ENCODE measurements around the gene BSG. TPM values are rescaled to one million over a fixed set of nuclear protein-coding genes. Genes with fewer than 3 reads are reported as not detected.

Gene BSG
- 911 and 1,158 TPM in 2 replicates for total RNA-seq (2014; rRNA removed; shearing (Covaris generic))

DNA sequence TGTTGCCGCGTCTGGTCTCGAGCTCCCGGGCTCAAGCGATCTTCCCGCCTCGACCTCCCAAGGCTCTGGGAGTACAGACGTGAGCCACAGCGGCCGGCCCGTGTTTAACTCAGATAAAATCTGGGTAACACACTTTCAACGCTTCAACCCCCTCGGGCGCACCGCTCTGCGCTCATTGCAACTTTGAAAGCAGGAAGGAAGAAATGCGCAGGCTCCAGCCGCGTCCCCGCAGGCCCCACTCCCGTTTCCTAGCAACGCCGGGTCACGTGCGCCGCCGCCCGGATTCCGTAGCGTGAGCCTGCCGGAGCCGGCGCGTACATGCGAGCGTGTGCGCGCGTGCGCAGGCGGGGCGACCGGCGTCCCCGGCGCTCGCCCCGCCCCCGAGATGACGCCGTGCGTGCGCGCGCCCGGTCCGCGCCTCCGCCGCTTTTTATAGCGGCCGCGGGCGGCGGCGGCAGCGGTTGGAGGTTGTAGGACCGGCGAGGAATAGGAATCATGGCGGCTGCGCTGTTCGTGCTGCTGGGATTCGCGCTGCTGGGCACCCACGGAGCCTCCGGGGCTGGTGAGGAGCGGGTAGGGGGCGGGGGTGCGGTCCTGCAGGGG lies at the start of gene BSG:
Gene BSG (plus strand): TSS at position 457 of the 603 bp plus-strand sequence. CDS start 39 bp downstream, at position 496.
- peak; percentile 98 for DNase-seq (ENCODE audit: low read depth)

DNA sequence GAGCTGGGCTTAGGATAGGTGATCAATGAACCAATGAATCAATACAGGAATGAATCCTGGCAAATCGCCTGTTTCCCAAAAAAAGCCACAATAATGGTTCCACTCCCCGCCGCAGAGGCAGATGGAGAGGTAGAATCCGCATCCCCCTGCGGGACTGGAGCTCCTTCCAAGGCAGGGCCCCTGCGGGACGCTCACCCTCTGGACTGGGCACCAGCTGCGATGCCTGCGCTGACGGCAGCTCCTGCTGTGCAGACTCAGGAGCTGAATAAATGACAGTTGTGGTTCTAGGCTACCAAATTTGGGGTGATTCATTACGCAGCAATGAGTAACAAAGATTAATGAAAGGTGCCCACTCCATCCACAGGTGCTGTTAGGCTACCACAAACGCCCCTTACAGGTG lies 49.7 kb upstream of the BSG start:
- DNase-seq (ENCODE audit: low read depth), result no peak

DNA sequence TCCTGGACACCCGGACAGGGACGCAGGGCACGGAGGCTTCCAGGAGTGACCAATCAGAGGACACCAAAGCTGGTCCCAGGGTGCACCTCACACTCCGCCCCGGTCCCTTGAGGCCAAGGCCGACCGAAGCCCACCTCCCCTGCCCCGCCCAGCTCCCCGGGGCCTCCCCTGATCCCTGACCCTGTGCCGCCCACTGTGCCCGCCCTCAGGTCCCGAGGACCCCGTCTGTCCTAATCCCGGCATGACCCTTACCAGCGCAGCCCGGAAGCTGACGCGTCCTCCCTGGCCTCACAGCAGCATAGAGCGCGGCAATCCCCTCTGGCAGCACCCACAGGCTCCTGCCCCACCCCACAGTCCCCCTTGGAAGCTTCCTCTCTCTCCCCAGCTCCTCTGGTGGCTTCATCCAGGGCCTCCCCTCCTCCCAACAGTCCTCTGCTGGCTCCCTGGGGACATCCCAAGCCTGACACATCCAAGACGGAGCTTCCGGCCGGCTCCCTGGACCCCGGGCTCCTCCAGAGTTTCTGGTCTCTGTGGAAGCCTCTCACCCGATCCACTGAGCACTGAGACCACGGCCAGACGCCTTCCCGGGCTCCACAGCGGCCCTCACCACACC lies 48.2 kb upstream of the BSG start:
- peak; percentile 59 for DNase-seq (ENCODE audit: low read depth)

DNA sequence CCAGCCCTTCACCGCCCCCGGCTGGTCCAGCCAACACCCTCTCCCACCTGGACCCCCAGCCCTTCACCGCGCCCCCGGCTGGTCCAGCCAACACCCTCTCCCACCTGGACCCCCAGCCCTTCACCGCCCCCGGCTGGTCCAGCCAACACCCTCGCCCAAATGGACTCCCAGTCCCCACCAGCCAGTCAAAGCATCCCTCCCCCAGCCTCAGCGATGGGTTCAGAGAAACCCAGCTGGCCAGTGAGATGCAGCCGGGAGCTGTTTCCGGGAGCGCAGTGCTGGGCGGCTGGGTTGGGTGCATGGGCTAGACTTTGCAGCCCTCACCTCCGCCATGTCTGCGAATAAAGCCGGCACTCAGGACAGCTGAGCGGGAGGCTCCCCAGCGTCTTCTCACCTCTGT lies 47.4 kb upstream of the BSG start:
- no peak for DNase-seq (ENCODE audit: low read depth)

DNA sequence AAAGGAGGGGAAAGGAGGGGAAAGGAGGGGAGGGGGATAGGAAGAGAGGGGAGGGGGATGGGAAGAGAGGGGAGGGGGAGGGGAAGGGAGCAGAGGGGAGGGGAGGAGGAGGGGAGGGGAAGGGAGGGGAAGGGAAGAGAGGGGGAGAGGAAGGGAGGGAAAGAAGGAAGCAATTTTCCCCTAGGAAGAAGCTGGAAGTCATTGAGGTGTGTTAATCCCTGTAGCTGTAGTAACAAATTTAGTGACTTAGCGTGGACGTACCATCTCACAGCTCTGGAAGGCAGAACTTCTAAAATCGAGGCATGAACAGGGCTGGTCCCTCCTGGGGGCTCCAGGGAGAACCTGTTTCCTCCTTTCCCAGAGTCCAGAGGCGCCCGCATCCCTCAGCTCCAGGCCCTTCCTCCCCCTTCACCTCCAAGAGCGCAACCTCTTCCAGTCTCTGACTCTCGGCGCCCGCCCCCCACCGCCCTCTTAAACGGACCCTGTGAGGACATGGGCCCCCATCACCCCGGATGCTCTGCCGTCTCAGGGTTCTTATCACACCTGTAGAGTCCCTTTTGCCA lies 46.5 kb upstream of the BSG start:
- DNase-seq (ENCODE audit: low read depth), result no peak

DNA sequence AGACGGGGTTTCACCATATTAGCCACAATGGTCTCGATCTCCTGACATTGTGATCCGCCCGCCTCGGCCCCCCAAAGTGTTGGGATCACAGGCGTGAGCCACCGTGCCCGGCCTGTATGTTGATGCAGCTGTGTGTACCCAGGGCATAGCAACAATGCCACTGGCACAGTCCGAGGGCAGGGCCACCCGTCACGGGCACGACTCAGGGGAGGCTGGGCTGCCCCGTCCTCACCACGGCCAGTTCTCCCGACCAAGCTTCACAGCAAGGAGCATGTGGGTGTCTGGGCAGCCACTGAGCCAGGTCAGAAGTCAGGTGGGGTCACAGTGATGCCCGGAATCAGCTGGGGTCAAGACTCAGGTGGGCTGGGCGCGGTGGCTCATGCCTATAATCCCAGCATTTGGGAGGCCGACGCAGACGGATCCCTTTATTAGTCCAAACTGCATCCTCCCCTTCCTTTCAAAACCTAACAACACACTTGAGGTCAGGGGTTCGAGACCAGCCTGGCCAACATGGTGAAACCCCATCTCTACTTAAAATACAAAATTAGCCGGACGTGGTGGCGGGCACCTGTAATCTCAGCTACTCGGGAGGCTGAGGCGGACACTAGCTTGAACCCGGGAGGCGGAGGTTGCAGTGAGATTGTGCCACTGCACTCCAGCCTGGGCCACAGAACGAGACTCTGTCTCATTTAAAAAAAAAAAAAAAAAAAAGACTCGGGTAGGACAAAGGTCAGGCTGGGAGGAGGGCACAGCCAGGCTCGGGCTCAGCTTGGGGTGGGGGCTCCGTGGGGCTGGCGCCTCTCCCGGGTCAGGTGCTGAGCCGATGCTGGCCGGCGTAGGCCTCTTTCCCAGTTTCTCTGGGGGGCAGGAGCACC lies 42.0 kb upstream of the BSG start:
- no peak for DNase-seq (ENCODE audit: low read depth)

DNA sequence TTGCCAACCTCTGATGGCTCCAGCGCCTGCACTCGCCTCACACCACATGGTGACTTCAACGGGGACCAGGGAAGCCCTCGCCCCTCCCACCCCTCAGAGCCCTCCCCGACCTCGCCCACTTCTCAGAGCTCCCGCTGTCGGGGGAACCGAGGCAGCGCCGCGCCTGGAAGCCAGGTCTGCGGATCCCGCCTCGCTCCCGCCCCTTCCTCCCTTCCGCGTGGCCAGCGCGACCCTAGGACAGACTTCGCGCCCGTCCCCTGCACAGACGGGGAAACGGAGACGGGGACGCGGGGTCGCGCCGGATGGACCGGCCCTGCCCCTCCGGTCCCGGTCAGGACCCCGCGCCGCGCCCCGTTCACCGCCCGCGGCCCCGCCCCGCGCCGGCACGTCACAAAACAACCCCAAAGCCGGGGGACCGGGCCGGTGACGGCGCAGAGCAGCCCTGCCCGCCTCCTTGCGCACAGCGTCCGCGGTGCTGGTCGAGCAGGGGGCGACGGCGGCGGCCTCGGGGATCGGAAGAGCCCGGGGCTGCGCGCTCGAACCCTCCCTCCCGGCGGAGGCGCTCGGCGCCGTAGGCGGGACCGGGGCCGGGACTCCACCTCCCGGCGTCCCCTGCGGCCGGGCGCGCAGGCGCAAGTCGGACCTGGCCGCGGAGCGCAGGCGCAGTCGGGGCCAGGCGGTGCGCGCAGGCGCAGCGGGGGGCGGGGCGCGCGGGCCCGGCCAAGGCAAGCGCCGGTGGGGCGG lies 41.2 kb upstream of the BSG start:
- peak; percentile 73 for DNase-seq (ENCODE audit: low read depth)

DNA sequence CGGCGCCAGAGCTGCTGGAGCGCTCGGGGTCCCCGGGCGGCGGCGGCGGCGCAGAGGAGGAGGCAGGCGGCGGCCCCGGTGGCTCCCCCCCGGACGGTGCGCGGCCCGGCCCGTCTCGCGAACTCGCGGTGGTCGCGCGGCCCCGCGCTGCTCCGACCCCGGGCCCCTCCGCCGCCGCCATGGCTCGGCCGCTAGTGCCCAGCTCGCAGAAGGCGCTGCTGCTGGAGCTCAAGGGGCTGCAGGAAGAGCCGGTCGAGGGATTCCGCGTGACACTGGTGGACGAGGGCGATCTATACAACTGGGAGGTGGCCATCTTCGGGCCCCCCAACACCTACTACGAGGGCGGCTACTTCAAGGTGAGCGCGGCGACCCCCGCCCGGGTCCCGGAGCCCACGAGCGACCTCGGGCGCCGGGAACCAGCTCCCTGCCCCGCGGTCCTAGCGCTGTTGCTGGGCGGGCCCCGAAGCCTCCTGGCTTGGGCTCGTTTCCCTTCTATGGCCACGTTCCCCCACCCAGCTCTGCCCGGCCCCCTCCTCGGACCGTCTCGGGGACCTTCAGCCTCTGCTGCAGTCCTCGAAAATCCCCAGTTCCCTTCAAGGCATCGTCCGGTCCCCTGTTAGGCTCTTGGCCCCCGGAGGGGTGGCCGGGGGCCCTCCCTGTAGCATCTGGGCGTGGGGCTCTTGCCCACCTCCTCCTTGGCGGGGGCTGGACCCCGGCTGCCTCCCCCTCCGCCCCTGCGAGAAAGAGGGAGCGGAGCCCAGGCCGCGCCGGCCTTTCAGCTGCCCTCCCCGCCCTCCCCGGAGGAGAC lies 40.4 kb upstream of the BSG start, which contains the start of gene CDC34:
Gene CDC34 (plus strand): TSS at position 8 of the 808 bp plus-strand sequence. CDS start 172 bp downstream, at position 180.
- DNase-seq (ENCODE audit: low read depth), result no peak

DNA sequence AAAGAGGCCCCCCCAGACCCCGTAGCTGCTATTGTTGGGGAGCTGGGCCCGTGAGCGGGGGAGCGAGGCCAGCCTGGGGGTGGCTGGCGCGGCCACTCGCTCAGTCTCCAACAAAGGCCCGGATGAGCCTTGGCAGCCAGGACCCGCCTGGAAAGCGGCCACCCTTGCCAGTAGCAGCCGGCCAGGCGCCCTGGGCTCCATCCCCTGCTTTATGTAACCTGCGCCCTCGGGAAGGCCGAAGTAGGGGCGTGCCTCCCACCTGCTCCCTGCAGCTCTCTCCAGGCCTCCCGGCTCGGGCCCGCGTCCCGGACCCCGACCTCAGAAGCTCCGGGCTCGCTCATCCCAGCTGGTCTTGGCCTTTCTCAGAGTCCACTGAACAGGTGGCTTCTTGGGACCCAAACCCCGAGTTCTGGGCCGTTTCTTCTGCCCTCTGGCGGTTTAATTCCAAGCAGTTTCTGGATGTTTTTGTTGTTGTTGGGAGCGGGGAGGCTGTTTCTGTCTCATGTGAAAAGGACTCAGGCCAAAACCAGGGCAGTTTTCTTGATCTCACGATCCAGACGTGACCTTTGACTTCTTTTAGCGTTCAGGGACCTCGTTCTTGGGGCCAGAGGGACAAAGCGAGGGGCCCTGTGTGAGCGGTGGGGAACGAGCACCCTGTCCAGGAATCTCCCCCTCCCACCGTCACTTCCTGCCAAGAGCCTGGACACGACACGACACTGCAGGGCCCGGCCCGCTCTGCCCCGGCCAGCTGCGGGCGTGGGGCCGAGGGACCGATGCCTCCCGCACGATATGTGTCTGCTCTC lies 39.6 kb upstream of the BSG start:
- peak; percentile 64 for DNase-seq (ENCODE audit: low read depth)

DNA sequence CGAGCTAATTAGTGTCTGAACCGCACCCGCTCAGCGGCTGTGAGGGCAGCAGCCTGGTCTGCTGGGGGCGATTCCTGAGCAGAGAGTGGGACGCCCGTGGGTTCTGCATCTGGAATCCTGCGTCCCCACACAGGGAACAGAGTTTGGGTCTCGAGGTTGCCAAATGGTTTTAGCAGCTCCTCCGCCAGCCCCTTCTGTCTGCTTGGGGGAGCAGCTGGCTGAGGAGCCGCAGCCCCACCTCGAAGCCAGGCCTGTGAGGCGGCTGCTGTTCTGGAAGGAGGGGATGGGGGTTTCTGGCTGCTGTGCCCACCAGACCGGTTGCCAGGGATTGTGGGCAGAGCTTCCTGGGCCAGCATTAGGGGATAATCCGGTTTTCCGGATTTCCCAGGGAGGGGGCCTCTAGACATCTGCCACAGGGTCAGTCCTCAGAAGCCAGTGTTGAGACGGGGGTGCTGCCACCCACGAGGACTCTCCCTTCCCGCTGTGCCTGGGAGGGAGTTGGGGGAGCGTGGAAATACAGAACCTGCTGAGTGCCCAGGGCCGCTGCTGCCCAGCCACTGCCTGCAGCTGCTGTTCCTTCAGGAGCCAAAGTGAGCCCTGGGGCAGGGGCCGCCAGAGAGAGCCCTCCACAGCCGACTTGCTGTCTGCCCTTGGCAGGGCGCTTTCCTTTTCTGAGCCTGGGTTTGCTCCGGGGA lies 38.9 kb upstream of the BSG start:
- no peak for DNase-seq (ENCODE audit: low read depth)

DNA sequence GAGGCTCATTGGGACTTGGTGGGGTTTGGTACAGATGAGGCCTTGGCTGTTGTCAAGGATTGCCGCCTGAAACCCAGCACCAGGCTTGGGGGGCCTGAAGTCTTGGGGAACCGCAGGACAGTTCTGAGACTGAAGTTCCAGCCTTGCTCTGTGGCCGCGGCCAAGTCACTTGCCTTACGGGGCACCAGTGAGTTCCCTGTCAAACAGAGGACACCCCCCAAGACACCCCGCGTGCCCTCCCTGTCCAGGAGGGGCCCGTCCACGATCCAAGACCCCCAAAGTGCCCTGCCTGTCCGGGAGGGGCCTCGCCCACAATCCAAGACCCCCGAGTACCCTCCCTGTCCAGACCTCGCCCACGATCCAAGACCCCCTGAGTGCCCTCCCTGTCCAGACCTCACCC lies 38.3 kb upstream of the BSG start:
- DNase-seq (ENCODE audit: low read depth), result no peak

DNA sequence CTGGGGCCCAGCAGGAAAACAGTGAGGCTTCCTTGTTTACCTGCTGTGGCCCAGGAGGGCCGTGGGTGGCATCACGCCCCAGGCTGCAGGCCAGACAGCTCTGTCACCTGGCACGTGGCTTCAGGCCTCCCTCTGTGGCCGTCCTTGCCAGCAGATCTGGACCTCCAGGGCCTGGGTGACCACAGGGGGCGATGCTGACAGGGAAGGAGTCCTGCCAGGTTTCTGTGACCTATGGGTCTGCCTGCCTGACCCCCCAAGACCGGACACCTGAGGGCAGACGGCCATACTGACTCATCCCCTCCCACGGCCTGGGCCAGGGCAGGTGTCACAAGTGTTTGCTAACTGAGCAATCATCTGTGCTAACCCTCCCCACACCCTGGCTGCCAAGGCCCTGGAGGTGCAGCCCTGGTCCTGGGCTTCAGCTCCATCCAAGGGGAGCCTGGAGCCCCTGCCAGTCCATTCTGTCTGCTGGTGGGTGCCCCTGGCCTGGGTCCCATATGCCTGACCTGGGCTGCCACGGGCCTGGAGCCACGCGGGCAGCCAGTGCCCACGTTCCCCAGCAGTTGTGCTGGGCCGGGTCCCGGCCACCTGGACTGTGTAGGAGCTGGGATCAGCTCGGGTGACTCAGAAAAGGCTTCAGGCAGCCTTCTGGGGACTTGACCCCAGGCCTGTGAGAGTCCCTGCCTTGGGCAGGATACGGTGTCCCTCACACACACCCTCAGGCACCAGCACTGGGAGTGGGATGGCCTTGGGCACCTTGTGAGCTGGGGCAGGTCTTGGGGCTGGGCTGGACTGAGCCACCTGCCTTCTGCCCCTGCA lies 37.2 kb upstream of the BSG start:
- DNase-seq (ENCODE audit: low read depth), result no peak

DNA sequence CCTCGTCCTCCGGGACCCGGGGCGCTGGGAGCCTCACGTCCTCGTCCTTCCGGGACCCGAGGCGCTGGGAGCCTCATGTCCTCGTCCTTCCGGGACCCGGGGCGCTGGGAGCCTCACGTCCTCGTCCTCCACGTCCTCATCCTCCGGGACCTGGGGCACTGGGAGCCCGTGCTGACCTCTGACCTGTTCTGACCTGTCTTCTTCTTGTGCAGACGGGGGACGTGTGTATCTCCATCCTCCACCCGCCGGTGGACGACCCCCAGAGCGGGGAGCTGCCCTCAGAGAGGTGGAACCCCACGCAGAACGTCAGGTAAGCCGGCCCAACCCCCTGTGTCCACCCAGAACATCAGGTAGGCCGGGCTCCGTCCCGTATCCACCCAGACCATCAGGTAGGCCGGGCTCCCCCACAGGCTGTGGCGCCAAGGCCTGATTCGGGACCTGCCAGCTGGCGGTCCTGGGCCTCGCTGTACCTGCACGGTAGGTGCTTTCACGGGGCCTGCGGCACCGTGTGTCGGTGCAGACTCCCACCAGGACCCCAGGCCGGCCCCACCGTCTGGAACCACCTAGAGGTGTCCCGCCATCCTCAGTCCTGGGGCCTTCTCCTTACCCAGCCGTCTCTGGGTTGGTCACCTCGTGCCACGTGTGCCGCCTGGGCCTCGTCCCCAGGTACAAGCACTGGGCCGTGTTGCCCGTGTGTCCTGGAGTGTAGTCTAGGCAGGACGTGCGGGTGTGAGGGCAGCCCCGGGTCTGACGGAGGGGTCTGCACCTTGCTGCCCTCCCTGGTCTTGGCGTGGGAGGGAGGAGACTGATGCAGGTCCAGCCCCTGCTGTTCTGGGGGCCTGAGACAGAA lies 36.1 kb upstream of the BSG start:
- no peak for DNase-seq (ENCODE audit: low read depth)

DNA sequence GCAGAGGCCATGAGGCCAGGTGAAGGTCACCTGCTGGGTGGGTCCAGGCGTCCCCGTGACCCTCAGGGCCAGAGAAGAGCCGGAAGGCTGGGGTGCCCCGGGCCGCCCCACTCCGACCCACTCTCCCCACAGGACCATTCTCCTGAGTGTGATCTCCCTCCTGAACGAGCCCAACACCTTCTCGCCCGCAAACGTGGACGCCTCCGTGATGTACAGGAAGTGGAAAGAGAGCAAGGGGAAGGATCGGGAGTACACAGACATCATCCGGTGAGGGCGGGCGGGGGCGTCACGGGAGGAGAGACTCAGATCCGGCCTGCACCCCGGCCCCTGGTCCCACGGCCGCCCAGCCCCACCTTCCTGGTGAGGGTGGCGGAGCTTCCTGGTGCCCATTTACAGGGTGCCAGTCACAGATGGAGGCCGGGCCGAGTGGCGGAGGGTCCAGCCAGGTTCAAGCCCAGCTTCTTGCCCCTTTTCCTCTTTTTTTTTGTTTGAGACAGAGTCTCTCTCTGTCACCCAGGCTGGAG lies 35.5 kb upstream of the BSG start:
- DNase-seq (ENCODE audit: low read depth), result no peak

DNA sequence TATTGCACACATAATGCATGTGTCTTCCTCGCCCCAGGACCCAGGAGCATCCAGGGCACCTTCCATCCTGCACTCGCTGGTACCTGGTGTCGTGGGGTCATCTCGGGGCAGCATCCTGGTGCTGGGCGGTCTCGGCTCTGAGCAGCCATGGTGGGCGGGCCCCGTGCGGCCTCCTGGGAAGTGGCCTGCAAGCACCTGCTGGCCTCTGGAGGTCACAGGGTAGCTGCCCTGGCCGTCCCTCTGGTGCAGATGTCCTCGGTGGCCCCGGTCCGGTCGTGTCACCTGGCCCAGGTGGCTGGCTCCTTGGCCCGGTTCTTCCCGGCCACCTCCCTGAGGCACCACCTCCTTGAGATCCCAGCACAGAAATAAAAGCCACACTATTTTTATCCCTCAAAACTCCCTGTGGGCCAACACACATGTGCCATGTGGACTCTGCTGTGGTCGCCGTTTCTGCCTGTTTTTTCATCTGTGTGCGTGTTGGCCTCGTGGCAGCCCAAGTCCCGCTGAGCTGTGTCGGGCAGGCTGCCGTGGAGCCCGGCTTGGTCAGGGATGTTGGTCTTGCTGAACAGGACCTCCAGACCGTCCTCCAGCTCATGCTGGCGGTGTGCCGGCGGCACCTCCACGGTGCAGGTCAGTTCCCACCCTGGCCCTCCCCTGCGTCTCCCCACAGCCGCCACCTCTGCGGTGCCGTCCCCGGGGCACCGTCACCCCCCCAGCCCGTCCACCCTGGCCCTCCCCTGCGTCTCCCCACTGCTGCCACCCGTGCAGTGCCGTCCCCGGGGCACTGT lies 33.6 kb upstream of the BSG start:
- DNase-seq (ENCODE audit: low read depth), result no peak

DNA sequence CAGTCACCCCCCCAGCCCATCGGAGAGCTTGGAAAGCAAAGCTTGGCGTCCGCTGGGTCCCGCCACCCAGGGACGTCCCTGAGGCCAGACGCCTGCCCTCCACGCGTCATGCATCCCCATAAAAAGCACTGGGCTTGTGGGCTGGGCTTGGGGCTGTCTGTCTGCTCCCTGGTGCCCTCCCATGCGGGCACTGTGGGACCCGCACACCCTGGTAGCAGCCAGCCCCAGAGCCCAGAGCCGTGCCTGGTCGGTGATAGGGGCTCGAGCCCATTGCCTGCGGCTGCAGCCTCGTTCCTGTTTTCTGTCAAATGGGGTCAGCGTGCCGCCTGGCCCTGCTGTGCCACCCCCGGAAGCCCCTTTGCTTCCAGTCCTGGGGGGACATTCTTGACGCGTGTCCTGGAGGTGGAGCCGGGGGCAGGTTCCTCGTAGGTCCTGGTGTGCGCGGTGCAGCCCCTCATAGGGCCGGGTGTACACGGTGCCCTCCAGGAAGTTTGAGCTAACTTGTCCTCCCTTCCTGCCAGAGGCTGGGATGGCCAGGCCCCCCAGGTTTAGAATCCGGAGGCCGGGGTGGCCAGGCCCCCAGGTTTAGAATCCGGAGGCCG lies 32.9 kb upstream of the BSG start:
- DNase-seq (ENCODE audit: low read depth), result no peak

Measured in RPMI7951 (cell line).